ENCODE measurements around the gene MALL. TPM values are rescaled to one million over a fixed set of nuclear protein-coding genes. Genes with fewer than 3 reads are reported as not detected.

MALL gene
- total and polyA plus RNA-seq, 2 of the 13 experiments (the other 11 are each of a cell fraction or from before 2014, with no cell fraction given), result not detected

DNA sequence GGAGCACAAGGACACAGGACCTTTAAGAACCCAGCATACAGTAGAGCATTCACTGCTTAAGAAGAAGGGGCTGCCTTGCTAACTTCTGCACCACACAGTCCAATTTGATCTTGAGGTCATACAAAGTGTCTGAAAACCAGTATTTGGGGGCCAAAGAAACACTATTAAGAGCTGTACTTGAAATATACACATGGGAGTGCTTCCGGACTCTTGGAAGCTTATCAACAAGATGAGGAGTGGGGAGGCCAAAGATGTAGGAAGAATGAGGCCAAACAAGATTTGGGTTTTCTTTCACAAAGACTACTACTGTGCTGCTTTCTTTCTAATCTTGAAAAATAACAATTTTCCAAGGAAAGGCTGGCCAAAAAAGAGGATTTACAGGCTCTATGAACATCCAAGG lies 24.8 kb upstream of the MALL start (continued):
- TF ChIP-seq, protein P1, sequence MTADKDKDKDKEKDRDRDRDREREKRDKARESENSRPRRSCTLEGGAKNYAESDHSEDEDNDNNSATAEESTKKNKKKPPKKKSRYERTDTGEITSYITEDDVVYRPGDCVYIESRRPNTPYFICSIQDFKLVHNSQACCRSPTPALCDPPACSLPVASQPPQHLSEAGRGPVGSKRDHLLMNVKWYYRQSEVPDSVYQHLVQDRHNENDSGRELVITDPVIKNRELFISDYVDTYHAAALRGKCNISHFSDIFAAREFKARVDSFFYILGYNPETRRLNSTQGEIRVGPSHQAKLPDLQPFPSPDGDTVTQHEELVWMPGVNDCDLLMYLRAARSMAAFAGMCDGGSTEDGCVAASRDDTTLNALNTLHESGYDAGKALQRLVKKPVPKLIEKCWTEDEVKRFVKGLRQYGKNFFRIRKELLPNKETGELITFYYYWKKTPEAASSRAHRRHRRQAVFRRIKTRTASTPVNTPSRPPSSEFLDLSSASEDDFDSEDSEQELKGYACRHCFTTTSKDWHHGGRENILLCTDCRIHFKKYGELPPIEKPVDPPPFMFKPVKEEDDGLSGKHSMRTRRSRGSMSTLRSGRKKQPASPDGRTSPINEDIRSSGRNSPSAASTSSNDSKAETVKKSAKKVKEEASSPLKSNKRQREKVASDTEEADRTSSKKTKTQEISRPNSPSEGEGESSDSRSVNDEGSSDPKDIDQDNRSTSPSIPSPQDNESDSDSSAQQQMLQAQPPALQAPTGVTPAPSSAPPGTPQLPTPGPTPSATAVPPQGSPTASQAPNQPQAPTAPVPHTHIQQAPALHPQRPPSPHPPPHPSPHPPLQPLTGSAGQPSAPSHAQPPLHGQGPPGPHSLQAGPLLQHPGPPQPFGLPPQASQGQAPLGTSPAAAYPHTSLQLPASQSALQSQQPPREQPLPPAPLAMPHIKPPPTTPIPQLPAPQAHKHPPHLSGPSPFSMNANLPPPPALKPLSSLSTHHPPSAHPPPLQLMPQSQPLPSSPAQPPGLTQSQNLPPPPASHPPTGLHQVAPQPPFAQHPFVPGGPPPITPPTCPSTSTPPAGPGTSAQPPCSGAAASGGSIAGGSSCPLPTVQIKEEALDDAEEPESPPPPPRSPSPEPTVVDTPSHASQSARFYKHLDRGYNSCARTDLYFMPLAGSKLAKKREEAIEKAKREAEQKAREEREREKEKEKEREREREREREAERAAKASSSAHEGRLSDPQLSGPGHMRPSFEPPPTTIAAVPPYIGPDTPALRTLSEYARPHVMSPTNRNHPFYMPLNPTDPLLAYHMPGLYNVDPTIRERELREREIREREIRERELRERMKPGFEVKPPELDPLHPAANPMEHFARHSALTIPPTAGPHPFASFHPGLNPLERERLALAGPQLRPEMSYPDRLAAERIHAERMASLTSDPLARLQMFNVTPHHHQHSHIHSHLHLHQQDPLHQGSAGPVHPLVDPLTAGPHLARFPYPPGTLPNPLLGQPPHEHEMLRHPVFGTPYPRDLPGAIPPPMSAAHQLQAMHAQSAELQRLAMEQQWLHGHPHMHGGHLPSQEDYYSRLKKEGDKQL (CRISPR knock-in tag; IDR thresholded peaks at IDR 0.05; ENCODE audit: low read depth), result no peak
- TF ChIP-seq TOE1 (CRISPR knock-in tag; IDR thresholded peaks at IDR 0.05), result no peak
- TF ChIP-seq SYNCRIP (IDR thresholded peaks at IDR 0.05; ENCODE audit: insufficient read depth, low read depth, low read length), result no peak
- no peak for TF ChIP-seq ZFX (CRISPR knock-in tag; IDR thresholded peaks at IDR 0.05; ENCODE audit: low read depth)
- TF ChIP-seq ARID2 (CRISPR knock-in tag; IDR thresholded peaks at IDR 0.05; ENCODE audit: borderline replicate concordance), result no peak
- TF ChIP-seq ZBTB7B (CRISPR knock-in tag; IDR thresholded peaks at IDR 0.05), result no peak

DNA sequence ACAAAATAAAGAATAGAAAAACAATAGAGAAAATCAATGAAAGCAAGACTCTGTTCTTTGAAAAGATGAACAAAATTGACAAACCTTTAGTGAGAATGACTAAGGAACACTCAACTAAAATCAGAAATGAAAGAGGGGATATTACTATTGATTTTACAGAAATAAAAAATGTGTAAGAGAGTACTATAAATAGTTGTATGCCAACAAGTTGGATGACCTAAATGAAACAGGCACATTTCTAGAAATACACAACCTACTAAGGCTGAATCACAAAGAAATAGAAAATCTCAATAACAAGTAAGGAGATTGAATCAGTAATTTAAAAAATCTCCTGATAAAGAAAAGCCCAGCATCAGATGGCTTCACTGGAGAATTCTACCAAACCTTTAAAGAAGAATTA lies 18.4 kb upstream of the MALL start:
- FAIRE-seq (no peak), DNase-seq (ENCODE audit: low spot score) (no peak), ATAC-seq (no peak)
- Histone ChIP-seq H3K9me3 (ENCODE audit: low read length) (no peaks in the 10 kb centered on the region), H3K4me2 (ENCODE audit: low read depth, low read length) (no peak overlapping the region), H4K20me1 (ENCODE audit: insufficient read depth, low read length) (no peaks in the 10 kb centered on the region), H3K27me3 (ENCODE audit: control insufficient read depth in 1 of 2, insufficient read depth in 2 of 2, low read length in 2 of 2) (no peaks in the 10 kb centered on the region), H2AFZ (ENCODE audit: low read length) (no peak overlapping the region), H3K36me3 (replicated peaks in 1 of 2; ENCODE audit: control insufficient read depth in 1 of 2, insufficient read depth in 2 of 2, low read length in 2 of 2) (no peaks in the 10 kb centered on the region), H3K4me1 (ENCODE audit: insufficient read depth, low read length) (0 out of 2 replicates have a peak, but pooled peaks cover 6% of the 10 kb centered on the region), H3K79me2 (ENCODE audit: insufficient read depth, low read length) (no peaks in the 10 kb centered on the region), H3K9ac (ENCODE audit: insufficient read depth, low read depth, low read length) (no peak overlapping the region), H3K4me3 (replicated peaks in 1 of 3; ENCODE audit: insufficient read depth in 1 of 3, low read depth in 2 of 3, low read length in 3 of 3) (no peak overlapping the region), H3K27ac (ENCODE audit: extremely low read length, insufficient read depth, low read length) (no peak overlapping the region)
- in situ Hi-C loops (cut with HindIII; ENCODE audit: extremely low pct_ligation_motif_present, low pct_unique_long_range_greater_than_20kb), result no loop called here
- ChIA-PET POLR2A (no interaction called here), CTCF (ENCODE audit: low intra/inter-chr PET ratio, low total read pairs) (no interaction called here)
- intact Hi-C loops (cut with micrococcal nuclease; ENCODE audit: unreplicated experiment), result no loop called here
- no TSS peak for BruUV-seq (replicated peaks)
- TF ChIP-seq ZNF792 (CRISPR knock-in tag; IDR thresholded peaks at IDR 0.05), result no peak
- TF ChIP-seq HNRNPL (IDR thresholded peaks at IDR 0.05; ENCODE audit: low read depth, low read length), result no peak
- TF ChIP-seq, protein P2, sequence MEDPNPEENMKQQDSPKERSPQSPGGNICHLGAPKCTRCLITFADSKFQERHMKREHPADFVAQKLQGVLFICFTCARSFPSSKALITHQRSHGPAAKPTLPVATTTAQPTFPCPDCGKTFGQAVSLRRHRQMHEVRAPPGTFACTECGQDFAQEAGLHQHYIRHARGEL (CRISPR knock-in tag; IDR thresholded peaks at IDR 0.05), result no peak
- TF ChIP-seq MIER3 (CRISPR knock-in tag; IDR thresholded peaks at IDR 0.05; ENCODE audit: borderline replicate concordance), result no peak
- no peak for TF ChIP-seq BRD4 (CRISPR knock-in tag; IDR thresholded peaks at IDR 0.05)
- TF ChIP-seq RXRB (CRISPR knock-in tag; IDR thresholded peaks at IDR 0.05; ENCODE audit: borderline replicate concordance), result no peak
- TF ChIP-seq, protein P3, sequence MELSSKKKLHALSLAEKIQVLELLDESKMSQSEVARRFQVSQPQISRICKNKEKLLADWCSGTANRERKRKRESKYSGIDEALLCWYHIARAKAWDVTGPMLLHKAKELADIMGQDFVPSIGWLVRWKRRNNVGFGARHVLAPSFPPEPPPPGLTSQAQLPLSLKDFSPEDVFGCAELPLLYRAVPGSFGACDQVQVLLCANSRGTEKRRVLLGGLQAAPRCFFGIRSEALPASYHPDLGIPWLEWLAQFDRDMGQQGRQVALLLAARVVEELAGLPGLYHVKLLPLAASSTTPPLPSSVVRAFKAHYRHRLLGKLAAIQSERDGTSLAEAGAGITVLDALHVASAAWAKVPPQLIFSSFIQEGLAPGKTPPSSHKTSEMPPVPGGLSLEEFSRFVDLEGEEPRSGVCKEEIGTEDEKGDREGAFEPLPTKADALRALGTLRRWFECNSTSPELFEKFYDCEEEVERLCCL (CRISPR knock-in tag; IDR thresholded peaks at IDR 0.05; ENCODE audit: borderline replicate concordance), result no peak
- TF ChIP-seq KAT8 (CRISPR knock-in tag; IDR thresholded peaks at IDR 0.05), result no peak
- TF ChIP-seq TBX3 (IDR thresholded peaks at IDR 0.05; ENCODE audit: borderline replicate concordance), result no peak
- no peak for TF ChIP-seq SP2 (CRISPR knock-in tag; IDR thresholded peaks at IDR 0.05)
- TF ChIP-seq XBP1 (CRISPR knock-in tag; IDR thresholded peaks at IDR 0.05), result no peak
- TF ChIP-seq KLF11 (CRISPR knock-in tag; IDR thresholded peaks at IDR 0.05), result no peak
- TF ChIP-seq ZNF75D (CRISPR knock-in tag; IDR thresholded peaks at IDR 0.05; ENCODE audit: borderline replicate concordance), result no peak
- TF ChIP-seq SMARCC2 (IDR thresholded peaks at IDR 0.05), result no peak
- no peak for TF ChIP-seq RFXANK (CRISPR knock-in tag; IDR thresholded peaks at IDR 0.05)
